ENCODE measurements around the gene UBE2I. TPM values are rescaled to one million over a fixed set of nuclear protein-coding genes. Genes with fewer than 3 reads are reported as not detected.
A peak's percentile ranks its signal among the peaks of the same experiment; 100 is the strongest.
"Not testable (repeated sequence)": the region's sequence is repeated elsewhere in the genome, so short reads cannot be mapped to it uniquely, and the experiment has no call there.

Gene UBE2I
- total RNA-seq, 6 experiments from 2014 or later: 25.0 to 48.0 (median 39.3) TPM

- 72% methylated on average over 5 of the region's 5 CpGs for WGBS (ENCODE audit: insufficient coverage, low coverage, low lambda C conversion rate, missing lambda C conversion rate)
- TF ChIP-seq POLR2A (IDR thresholded peaks at IDR 0.05): no peak
- no peak for TF ChIP-seq CTCF (IDR thresholded peaks at IDR 0.05)
- Histone ChIP-seq H3K36me3 (no peaks in the 10 kb centered on the region), H3K9me3 (no peaks in the 10 kb centered on the region), H3K27me3 (no peaks in the 10 kb centered on the region), H3K4me1 (peaks cover 0 to 35% (median 12%) of the 10 kb centered on the region in 4 donors), H3K27ac (no peak overlapping the region), H3K4me3 (no peak overlapping the region)
- DNase-seq (no peak), ATAC-seq (no peak)
- intact Hi-C loops (cut with DNase I): no loop called here
Observed at GRCh38 chr16:1295465-1295864, 14.0 kb upstream of the UBE2I start.

GRCh38 chr16:1296688-1297017 is 12.8 kb upstream of the UBE2I start:
- intact Hi-C loops (cut with DNase I); H3K36me3 ChIP-seq; H3K4me3 ChIP-seq; DNase-seq; ATAC-seq; H3K9me3 ChIP-seq; H3K27me3 ChIP-seq: not testable (repeated sequence)
- Histone ChIP-seq H3K27ac (peak overlapping the region; percentile 70 to 81 (median 81)), H3K4me1 (peaks cover 0 to 33% (median 14%) of the 10 kb centered on the region in 4 donors)
- 74% methylated on average over 7 of the region's 8 CpGs for WGBS (ENCODE audit: insufficient coverage, low coverage, low lambda C conversion rate, missing lambda C conversion rate)

GRCh38 chr16:1297018-1297696 is 12.3 kb upstream of the UBE2I start:
- WGBS (ENCODE audit: insufficient coverage, low coverage, low lambda C conversion rate, missing lambda C conversion rate): 17% methylated on average over 5 of the region's 6 CpGs

GRCh38 chr16:1298406-1298805 is 11.0 kb upstream of the UBE2I start:
- TF ChIP-seq CTCF (IDR thresholded peaks at IDR 0.05): no peak

More at GRCh38 chr16:1297018-1297696, 12.3 kb upstream of the UBE2I start:
- Histone ChIP-seq H3K36me3 (no peaks in the 10 kb centered on the region), H3K4me1 (peaks cover 0 to 32% (median 14%) of the 10 kb centered on the region in 4 donors), H3K27ac (peak overlapping the region; percentile 81 to 84 (median 81)), H3K9me3 (no peaks in the 10 kb centered on the region), H3K4me3 (no peak overlapping the region), H3K27me3 (no peaks in the 10 kb centered on the region)
- intact Hi-C loops (cut with DNase I): no loop called here
- ATAC-seq (peak; percentile 42 to 64 (median 57)), DNase-seq (peak in 1 of 3 donors; percentile 73)
- no peak for TF ChIP-seq POLR2A (IDR thresholded peaks at IDR 0.05)
- no peak for TF ChIP-seq CTCF (IDR thresholded peaks at IDR 0.05)

GRCh38 chr16:1299012-1299867 is 10.2 kb upstream of the UBE2I start:
- intact Hi-C loops (cut with DNase I): no loop called here
- no peaks in the 10 kb centered on the region for H3K36me3 ChIP-seq
- H3K27me3 ChIP-seq: no peaks in the 10 kb centered on the region
- DNase-seq (peak; percentile 90 to 95 (median 95)), ATAC-seq (peak; percentile 75 to 88 (median 88))
- WGBS (ENCODE audit: insufficient coverage, low coverage, low lambda C conversion rate, missing lambda C conversion rate): 18% methylated on average over 19 of the region's 31 CpGs
- peak overlapping the region; percentile 51 to 88 (median 83) for H3K27ac ChIP-seq
- no peak for TF ChIP-seq CTCF (IDR thresholded peaks at IDR 0.05)
- TF ChIP-seq POLR2A (IDR thresholded peaks at IDR 0.05): peak; percentile 84
- peaks cover 0 to 32% (median 14%) of the 10 kb centered on the region in 4 donors for H3K4me1 ChIP-seq
- H3K9me3 ChIP-seq: no peaks in the 10 kb centered on the region
- H3K4me3 ChIP-seq: peak overlapping the region; percentile 28 to 57 (median 46)

More at GRCh38 chr16:1298406-1298805, 11.0 kb upstream of the UBE2I start:
- no peaks in the 10 kb centered on the region for H3K36me3 ChIP-seq
- no peak for ATAC-seq
- H3K27me3 ChIP-seq: no peaks in the 10 kb centered on the region
- DNase-seq: no peak
- 87% methylated on average over 9 of the region's 14 CpGs for WGBS (ENCODE audit: insufficient coverage, low coverage, low lambda C conversion rate, missing lambda C conversion rate)
- H3K4me3 ChIP-seq: peak overlapping the region in 1 of 3 donors; percentile 46
- intact Hi-C loops (cut with DNase I): no loop called here
- H3K27ac ChIP-seq: peak overlapping the region in 2 of 3 donors; percentile 83 to 88
- H3K4me1 ChIP-seq: peaks cover 0 to 32% (median 14%) of the 10 kb centered on the region in 4 donors
- no peaks in the 10 kb centered on the region for H3K9me3 ChIP-seq
